WI38 (cell line): ENCODE data around the gene ANGPT4.

ENCODE experiments used
- H3K4me3 ChIP-seq: 2 replicates; pipeline ENCODE4 v1.5.1; 2011; ENCODE audit warnings: low read depth, mild to moderate bottlenecking, control low read depth, low read length
- TF ChIP-seq, protein P1 (sequence below): IDR thresholded peaks from 2 replicates; pipeline ENCODE4 v1.5.1; 2012; ENCODE audit warnings: low read depth, mild to moderate bottlenecking, control low read depth, low read length

The ANGPT4 gene

DNA sequence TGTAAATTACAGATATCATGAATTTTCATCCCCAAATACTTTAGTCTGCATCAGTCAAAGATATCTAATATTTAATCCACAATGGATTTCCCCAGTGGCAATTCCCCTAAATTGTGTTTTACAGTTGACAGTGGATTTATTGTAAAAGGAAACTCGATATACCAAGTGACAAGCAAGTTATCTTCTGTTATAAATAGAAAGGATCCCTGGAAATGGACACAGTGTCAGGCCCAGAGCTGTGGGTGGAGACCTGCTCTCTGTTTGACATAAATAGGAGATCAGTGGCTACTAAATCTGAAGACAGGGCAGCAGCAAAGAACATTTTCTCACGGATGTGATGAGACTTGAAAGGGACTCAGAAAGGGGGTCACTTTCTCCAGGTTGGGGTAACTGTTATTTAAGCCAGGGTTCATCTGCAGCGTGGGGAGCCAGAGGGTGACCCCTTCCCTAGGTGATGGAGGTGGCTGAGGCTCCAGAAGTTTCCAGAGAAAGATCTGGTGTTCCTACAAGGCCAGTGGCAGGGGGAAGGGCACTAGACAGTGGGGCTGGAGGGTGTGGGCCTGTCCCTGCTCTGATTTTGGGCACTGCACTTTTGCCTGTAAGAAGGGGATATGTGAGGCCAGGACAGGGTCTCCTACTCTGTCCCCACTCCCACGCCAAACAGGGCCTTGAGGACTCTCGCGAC is 94.9 kb downstream of the ANGPT4 start:
- TF ChIP-seq, protein P1, sequence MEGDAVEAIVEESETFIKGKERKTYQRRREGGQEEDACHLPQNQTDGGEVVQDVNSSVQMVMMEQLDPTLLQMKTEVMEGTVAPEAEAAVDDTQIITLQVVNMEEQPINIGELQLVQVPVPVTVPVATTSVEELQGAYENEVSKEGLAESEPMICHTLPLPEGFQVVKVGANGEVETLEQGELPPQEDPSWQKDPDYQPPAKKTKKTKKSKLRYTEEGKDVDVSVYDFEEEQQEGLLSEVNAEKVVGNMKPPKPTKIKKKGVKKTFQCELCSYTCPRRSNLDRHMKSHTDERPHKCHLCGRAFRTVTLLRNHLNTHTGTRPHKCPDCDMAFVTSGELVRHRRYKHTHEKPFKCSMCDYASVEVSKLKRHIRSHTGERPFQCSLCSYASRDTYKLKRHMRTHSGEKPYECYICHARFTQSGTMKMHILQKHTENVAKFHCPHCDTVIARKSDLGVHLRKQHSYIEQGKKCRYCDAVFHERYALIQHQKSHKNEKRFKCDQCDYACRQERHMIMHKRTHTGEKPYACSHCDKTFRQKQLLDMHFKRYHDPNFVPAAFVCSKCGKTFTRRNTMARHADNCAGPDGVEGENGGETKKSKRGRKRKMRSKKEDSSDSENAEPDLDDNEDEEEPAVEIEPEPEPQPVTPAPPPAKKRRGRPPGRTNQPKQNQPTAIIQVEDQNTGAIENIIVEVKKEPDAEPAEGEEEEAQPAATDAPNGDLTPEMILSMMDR = no peak
- no peak overlapping the region for H3K4me3 ChIP-seq

DNA sequence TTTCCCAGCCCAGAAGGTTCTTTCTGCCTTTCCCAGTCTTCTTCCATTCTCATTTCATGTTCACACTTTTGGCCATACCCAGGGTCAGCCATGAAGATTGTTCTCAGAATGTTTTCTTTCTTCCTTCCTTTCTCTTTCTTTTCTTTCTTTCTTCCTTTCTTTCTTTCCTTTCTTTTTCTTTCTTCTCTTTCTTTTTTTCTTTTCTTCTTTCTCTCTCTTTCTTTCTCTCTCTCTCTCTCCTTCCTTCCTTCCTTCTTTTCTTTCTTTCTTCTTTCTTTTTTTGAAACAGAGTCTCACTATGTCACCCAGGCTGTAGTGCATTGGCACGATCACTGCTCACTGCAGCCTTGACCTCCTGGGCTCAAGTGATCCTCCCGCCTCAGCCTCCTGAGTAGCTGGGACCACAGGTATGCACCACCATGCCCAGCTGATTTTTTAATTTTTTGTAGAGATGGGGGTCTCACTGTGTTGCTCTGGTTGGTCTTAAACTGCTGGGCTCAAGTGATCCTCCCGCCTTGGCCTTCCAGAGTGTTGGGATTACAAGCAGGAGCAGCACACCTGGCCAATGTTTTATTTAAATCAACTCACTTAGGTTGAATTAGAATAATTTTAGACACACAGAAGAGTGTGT is 95.7 kb downstream of the ANGPT4 start:
- H3K4me3 ChIP-seq = no peak overlapping the region
- TF ChIP-seq, protein P1 = no peak
